M059J (cell line): ENCODE measurements around the gene PSMC1. TPM values are rescaled to one million over a fixed set of nuclear protein-coding genes. Genes with fewer than 3 reads are reported as not detected.
"Not testable (repeated sequence)": the region's sequence is repeated elsewhere in the genome, so short reads cannot be mapped to it uniquely, and the experiment has no call there.

Experiments
- DNase-seq: peaks from one replicate; pipeline ENCODE4 v3.0.0-alpha.2; 2012; ENCODE audit warnings: low read depth
- total RNA-seq: library from RNA; depleted of rRNA; stranded (reverse); fragments of >200 nt; shearing (Covaris generic); gene quantifications from 2 replicates; pipeline ENCODE4 v1.2.3, GENCODE V29; 2014; rRNA removed

PSMC1 gene
- 161 and 233 TPM in 2 replicates for total RNA-seq

DNA sequence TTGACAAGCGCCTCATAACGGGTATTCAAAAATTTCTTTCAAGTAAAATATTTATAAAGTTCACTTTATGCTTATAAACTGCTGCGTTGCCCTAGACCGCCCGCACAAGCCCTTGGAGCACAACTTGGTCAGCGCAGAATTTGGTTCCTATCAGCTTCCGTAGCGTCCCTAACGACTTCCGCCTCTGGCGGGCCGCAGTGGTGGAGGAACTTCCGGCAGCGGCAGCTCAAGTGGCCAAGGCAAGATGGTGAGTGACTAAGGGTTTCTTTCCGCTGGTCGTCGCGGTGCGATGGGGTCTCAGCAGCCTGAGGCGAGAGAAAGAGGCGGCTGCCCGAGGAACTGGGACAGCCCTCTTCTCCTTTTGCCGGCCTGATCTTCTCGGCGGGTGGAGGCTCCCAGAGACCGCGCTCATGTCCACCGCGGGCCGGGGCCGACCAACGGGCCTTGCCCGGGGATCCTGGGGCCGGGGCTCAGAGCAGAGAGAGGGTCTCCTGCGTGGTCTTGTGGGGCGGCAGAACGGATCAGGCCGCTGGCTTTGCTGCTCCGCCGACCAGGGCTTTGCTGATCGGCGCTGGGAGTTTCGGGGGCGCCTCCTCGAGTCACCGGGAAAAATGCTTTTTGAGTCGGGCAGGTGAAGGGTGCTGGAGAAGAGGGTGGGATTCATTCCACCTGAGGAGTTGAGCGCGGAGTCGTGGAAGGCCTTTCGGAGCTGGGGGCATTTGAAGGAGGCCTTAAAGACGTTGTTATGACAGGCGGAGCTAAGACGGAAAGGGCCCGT lies at the start of gene PSMC1:
Gene PSMC1, plus strand, starts transcription at position 200 of the 778 bp plus-strand sequence. Its CDS starts 45 bp downstream, at position 245.
- DNase-seq = peak; percentile 87

DNA sequence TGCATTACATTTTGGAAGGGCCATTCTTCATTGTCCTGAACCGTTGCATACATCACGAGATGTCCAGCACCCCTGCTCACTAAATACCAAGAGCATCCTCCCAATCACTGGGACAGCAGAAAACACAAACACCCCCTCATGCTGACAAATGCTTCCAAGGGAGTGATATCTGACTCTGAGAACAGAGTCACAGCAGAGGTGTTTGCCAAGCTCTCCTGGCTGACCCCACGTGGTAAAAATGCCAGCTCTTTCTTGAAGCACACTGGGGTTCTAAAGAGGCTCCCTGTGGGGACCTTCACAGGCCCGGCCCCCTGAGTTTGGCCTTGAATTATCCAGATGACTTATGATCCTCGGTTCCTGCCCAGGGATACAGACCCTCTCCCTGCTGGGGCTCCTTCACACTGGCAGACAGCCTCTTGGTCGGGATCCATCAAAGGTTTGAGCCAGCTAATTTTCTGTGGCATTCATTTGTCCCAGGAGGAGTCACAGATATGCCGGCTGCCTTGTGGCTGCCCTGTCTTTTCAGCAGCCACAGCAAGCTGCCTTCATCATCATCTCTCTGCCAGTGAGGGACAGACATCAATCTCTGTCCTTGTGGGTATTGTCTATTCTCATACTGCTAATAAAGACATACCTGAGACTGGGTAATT lies 43.1 kb upstream of the PSMC1 start:
- no peak for DNase-seq

DNA sequence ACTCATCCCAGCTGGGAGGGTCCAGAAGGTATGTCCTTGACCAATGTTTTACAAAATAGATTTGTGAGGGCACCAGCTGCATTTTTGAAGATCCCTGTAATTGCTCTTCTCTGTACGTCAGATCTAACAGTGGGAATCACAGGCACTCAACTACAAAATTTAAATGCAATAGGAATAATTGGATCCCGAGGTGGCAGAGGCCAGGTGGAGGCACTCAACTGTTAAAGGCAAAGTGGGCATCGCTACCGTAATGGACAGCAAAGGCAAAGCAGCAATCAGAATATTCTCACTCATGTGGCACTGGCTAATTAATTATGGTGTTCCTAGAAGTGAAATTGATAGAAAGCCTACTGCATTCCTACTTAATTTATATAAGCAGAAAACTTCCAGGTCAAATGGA lies 27.9 kb upstream of the PSMC1 start:
- DNase-seq = no peak

DNA sequence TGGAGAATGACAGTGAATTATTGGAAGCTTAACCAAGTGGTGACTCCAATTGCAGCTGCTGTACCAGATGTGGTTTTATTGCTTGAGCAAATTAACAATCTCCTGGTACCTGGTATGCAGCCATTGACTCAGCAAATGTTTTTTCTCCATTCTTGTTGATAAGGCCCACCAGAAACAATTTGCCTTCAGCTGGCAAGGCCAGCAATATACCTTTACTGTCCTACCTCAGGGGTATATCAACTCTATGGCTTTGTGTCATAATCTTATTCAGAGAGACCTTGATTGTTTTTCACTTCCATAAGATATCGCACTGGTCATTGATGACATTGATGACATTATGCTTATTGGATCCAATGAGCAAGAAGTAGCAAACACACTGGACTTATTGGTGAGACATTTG lies 26.4 kb upstream of the PSMC1 start:
- not testable (repeated sequence) for DNase-seq

DNA sequence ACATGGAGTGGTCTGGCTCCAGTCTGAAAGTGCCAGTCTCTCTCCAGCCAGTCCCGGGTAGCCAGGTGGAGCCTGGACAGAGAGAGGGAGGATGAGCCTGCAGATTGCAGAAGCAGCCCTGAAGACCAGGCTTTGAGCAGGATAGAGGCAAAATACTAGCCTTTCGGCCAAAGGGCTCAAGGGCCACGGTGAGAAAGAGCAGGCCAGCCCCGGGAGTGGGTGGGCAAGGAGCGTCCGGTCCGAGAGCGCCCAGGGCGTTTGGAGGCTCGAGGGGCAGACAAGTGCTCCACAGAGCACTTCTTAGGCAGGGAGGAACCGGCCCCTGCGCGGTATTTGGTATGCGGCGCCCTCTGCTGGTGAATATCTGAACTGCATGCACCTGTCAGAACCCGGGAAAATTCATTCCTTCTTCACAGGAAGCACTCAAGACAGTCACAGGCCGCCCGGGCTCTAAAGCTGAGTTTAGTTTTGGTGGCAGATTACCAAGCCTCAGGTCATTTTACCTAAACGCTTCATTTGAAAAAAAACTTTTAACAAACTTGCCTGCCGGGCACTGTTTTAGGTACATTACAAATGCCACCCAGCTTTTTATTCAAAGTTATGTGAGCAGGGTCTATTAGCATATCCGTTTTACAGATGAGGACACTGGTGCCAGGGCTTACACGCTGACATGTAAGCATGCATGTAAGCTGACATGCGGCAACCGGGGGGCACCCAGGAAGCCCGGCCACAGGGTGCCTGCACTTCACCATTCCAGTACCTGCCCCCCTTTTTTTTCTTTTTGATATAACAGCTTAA lies 21.0 kb upstream of the PSMC1 start:
- DNase-seq = peak; percentile 39

DNA sequence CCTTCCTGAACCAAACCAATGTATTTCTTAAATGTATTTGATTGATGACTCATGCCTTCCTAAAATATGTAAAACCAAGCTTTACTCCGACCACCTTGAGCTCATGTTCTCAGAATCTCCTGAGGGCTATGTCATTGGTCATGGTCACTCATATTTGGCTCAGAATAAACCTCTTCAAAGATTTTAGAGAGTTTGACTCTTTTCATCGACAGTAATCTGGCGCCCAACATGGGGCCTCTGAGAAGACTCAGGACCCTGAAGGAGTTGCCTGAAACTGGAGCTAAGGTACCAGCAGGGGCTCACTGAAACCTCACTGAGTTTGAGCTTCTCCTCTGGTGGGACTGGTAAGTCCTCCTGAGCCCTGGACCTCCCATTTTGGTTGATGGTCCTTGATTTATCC lies 17.2 kb upstream of the PSMC1 start:
- DNase-seq = no peak

DNA sequence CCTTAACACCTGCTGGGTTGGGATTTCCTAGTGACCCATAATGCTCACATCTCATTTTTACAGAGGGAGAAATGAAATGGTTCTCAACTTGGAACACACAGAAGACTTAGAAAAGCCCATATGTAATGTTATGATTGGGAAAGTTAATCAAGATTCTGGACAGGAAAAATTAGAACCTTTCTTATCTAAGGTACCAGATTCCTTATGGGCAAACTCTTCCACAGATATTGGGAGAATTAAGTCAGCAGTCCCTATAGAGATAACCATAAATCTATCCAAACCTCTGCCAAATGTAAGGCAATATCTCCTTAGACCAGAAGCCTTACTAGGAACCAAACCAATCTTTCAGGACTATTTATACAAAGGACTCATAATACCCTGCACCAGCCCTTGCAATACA lies 13.9 kb upstream of the PSMC1 start:
- no peak for DNase-seq

DNA sequence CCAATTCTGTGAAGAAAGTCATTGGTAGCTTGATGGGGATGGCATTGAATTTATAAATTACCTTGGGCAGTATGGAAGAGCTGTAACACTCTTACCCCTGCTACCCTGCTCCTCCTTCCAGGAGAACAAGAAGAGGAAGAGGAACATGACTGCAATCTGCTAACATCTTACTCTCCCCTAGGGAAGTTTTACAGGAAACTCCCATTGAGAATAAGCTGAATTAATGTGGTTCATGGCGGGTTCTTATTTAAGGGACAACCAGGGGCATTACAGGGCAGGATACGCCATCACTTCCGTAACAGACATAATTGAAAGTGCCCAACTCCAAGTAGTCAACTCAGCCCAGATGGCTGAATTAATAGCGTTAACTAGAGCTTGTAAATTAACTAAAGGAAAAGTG lies 9.4 kb upstream of the PSMC1 start:
- no peak for DNase-seq

DNA sequence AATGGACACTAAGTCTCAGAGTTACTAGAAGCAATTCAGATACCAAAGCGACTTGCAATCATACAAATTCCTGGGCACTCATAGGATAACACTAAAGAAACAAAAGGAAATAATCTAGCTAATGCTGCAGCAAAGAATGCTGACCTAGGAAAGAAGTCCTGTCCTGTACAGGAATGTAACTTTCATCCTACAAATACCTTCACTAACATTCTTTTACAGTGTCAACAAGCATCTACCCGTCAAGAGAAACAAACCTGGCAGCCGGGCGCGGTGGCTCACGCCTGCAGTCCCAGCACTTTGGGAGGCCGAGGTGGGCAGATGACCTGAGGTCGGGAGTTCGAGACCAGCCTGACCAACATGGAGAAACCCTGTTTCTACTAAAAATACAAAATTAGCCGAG lies 8.9 kb upstream of the PSMC1 start:
- not testable (repeated sequence) for DNase-seq

DNA sequence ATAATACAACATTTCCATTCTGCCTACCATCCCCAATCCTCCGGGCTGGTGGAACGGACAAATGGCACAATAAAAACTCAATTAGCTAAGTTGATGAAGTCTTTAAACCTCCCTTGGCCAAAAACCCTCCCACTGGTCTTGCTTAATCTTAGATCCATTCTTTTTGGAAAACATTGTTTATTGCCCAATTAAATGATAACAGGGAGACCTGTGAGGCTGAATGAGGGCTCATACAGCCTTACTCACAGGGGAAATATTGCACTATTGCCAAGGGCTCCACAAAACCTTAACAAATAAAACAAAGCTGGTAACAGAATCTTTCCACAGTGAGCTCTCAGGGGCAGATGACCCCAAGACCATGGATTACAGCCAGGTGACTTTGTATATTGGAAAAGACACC lies 7.8 kb upstream of the PSMC1 start:
- no peak for DNase-seq

DNA sequence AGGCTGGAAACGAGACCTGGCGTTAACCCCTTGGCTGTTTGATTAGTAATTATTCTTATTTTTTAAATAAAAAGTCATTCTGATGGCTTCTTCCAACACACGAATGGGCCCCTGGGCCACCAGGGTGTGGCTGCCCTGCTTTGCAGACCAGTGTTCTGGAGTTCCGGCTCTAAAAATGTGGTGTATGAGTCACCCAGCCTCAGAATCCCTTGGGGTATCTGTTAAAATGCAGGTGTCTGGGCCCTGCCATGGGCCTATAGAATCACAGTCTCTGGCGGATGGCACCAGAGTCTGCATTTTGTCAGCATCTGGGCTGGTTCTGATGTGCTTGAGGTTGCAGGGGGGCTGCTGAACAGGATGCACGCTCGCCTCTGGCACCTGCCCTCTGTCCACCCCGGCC lies 2.5 kb upstream of the PSMC1 start:
- DNase-seq = no peak

DNA sequence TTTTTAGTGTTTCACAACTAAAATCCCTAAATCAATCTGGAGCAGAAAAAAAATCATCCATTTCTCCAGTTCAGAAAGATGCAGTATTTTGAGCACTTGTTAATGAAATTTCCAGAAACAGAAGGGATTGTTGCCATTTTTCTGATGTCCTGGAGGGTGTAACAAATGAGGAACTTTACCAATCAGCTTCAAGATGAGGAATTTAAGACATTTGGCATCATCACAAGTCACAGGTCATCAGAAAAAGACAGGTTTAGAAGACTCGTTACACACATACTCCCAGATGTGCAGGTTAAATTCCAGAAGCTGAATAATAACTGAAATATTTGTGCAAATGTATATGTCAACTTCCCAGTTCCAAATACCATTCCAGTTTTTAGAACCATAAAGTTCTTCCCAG lies 482 bp upstream of the PSMC1 start:
- no peak for DNase-seq

DNA sequence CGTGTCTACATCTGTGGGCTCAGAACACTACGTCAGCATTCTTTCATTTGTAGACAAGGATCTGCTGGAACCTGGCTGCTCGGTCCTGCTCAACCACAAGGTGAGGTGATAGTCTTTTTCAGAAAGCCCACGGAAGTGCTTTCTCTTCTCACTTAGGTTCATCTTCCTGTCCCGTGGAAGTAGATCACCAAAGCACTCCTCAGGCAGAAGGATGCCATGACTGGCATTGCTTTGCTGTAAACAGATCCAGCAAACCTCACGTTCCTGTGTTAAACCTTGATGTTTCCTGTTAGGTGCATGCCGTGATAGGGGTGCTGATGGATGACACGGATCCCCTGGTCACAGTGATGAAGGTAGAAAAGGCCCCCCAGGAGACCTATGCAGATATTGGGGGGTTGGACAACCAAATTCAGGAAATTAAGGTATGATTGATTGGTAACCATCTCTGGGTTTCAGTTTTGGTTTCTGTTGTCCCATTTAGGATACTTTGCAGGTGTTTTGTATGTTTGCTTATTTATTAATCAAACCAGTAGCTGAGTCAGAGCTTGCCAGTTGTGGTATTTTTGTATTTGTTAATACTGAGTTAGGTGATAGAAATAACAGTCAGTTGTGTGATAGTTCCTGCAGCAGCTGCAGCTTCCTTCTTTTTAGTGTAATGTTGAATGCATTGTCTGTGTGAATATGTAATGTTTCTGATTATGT lies 7.5 kb downstream of the PSMC1 start:
- DNase-seq = no peak

DNA sequence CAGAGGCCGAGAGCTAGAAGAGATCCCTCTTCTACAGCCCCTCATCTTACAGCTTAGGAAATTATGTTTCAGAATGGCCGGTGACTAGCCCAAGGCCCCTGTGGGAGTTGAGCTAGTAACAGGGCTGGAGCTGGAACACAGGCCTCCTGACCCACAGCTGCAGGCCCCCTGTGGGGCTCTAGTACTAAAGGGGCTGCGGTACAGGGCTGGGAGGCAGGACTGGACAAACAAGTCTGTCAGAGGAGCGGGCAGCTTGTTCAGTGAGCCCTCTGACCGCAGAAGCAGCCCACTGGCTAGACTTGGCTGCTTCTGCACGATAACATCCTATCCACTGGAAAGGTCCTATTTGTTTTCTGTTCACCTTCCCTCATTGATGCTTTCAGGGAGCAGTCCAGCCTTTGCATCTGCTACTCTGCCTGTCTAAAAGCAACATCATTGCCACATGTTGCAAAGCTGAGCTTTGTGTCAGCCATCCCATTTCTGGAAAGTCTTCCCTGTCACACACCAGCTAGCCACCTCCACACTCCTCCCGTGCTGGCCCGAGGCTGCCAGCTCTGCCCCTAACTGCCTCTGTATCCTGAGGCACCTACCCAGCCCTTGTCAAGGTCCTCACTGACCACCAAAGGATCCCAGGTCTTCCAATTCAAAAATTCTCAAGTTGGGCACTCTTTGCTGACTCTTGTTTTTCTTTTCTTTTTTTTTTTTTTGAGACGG lies 10.2 kb downstream of the PSMC1 start:
- no peak for DNase-seq

DNA sequence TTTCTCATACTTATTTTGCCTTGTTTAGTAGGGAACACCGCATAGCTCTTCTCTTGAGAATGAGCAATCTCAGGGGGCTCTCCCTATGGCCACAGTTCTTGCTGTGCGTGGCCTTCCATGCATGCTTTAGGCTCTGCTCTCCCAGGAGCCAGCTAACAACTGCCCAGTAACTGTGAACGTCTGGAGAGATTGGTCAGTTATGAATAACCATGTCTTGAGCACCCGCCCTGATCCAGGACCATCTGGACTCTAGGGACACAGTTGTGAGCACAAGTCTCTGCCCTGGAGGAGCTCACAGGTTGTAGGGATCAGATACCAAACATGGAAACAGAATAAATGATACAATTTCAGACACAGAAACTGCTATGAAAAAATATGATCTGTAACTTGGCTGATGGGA lies 12.1 kb downstream of the PSMC1 start:
- no peak for DNase-seq

DNA sequence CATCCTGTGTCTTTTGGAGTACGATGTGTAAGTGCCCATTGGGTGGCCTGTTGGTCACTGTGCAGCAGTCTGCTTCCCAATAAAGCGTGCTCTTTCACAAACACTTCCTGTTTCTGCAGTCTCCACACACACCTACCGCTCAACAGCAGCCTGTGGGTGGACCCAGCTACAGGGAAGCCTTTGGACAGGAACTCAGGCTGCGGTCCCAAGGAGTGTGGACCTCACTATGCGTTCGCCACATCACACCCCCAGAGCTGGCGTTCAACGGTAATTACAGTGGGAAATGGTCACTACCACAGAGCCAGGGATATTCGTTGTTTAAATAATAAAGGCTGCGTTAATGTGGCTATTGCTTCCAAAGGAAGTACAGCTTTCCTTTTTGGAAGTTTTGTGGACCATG lies 16.2 kb downstream of the PSMC1 start:
- no peak for DNase-seq

DNA sequence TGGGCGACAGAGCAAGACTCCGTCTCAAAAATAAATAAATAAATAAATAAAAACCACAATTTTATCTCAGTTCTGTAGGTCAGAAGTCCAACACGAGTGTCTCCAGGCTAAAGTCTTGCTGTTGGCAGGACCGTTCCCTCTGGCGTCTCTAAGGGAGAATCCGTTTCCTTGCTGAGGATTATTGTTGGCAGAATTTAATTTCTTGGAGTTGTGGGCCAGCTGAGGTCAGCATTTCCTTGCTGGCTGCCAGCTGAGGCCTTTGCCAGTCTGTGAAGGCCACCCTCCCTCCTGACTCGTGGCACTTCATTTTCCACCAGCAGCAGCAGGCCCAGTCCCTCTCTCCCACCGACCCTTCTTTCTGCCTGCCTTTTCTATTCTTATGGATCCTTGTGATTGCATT lies 17.2 kb downstream of the PSMC1 start:
- peak; percentile 2 for DNase-seq

DNA sequence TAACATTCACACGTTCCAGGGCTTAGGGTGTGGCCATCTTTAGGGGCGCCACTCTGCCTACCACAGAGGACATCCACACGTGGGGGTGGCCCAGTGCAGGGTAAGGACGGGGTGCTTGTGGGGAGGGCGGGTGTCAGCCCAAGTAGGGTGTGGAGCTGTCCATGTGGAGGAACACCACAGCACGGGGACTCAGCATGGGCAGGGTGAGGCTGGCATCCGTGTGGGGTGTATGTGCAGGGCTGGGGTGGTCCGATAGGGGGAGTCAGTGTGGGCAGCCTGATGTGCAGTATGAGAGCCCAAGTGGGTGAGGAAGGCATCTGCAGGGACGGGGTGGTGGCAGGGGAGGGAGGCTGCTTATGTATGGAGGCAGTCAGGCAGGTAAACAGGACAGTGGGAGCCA lies 17.7 kb downstream of the PSMC1 start:
- DNase-seq = no peak

DNA sequence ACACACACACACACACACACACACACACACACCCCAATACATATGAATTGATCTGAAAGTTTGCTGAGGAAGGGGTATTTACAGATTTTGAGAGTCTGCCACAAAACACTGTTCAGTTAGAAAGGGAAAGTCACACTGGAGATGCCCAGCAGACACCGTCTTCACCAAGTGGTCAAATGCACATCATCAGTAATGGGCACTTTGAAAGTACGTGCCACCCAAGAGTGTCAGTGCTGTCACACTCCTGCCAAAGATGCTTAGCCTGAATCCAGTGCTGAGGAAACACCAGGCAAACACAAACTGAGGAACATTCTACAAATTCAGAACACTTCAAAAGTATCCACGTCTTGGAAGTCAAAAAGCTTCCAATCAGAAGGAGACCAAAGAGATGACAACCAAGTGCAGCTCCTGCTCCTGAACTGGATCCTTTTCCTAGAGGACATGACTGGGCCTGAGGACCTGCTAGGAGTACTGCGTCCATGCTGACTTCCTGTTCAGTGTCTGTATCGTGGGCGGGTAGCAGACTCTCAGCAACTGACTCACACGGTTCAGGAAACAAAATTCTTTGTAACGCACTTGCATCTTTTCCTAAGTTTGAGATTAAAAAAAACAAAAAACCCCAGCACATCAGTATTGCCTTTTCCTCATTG lies 18.6 kb downstream of the PSMC1 start:
- DNase-seq = peak; percentile 24

DNA sequence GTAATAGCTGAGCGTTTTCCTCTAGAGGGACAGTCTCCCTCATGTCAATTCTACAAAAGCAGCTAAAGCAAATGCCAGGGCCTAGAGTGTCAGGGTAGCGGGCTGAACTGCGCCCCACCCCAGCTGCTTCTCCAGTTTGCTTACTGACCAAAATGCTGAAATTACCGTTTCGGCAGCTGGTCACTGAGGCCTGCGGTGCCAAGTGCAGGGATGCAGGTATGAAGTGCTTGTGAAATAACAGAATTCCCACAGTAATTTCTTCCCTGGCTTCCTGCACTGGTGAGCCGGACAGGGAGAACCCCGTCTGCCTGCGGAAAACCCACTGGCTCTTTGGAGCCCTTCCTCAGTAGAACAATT lies 19.1 kb downstream of the PSMC1 start:
- DNase-seq = no peak

DNA sequence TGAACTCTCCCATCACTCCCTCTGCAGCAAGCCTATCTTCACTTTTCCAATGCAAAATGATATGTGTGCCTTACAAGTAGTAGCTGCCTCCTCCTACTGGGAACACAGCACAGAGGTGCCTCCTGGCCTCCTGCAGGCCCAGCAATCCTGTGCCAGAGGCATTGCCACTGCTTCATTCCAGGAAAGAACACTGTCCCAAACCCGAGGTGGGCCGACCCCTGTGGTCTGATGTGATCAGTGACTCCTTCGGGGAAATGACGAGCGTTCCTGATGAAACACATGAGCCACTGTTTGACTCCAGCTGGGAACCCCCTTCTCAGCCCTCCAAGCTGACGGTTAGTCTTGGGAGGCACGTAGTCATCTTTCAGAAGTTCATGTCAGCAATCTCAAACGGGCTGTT lies 19.5 kb downstream of the PSMC1 start:
- no peak for DNase-seq
